K562 treated with DMSO at 1 percent for 4 hours (cell line): ENCODE results near the gene AXDND1. TPM values are rescaled to one million over a fixed set of nuclear protein-coding genes. Genes with fewer than 3 reads are reported as not detected.

Experiments
- total RNA-seq: library from RNA; unstranded; fragments of 300-600 nt; gene quantifications from 2 replicates; pipeline ENCODE4 v1.2.3, GENCODE V29; 2022; ENCODE audit not compliant: insufficient read depth

The AXDND1 gene
- not detected in 2 replicates for total RNA-seq

GRCh38 chr1:179365342-179366092, at the start of gene AXDND1:
AXDND1 (plus strand) TSS chr1:179365971; CDS start chr1:179366510, 539 bp downstream.

GRCh38 chr1:179575497-179576314, 209.9 kb downstream of the AXDND1 start, which contains the start of gene NPHS2:
NPHS2 (minus strand) TSS chr1:179575948; CDS start chr1:179575864, 84 bp downstream.

GRCh38 chr1:179591592-179592580, 226.1 kb downstream of the AXDND1 start, which contains the start of gene TDRD5:
TDRD5 (plus strand) TSS chr1:179591832; CDS start chr1:179592616, 784 bp downstream.

Other genes with a start within 250 kb of the AXDND1 start
- 6.5 and 6.9 TPM in 2 replicates for gene ABL2, start 136.3 kb upstream of the AXDND1 start, total RNA-seq
- 7.6 and 12.5 TPM in 2 replicates for gene SOAT1, start 72.2 kb upstream of the AXDND1 start, total RNA-seq
- gene NPHS2, start 210.0 kb downstream of the AXDND1 start, total RNA-seq = not detected in 2 replicates
- gene TDRD5, start 225.9 kb downstream of the AXDND1 start, total RNA-seq = 0.99 TPM in 1 of 2 replicates, not detected in the other